Suppressor macrophage treated with lipopolysaccharide for 1 hour (primary cell): ENCODE results near the gene PPP4R2.

Experiments used
- DNase-seq, 3 donors: peaks; one replicate each; pipeline ENCODE4 v3.0.0-alpha.2; 2020 to 2022

The PPP4R2 gene, protein sequence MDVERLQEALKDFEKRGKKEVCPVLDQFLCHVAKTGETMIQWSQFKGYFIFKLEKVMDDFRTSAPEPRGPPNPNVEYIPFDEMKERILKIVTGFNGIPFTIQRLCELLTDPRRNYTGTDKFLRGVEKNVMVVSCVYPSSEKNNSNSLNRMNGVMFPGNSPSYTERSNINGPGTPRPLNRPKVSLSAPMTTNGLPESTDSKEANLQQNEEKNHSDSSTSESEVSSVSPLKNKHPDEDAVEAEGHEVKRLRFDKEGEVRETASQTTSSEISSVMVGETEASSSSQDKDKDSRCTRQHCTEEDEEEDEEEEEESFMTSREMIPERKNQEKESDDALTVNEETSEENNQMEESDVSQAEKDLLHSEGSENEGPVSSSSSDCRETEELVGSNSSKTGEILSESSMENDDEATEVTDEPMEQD

GRCh38 chr3:72996473-72997333, at the start of gene PPP4R2:
PPP4R2 (plus strand) TSS chr3:72996811; CDS start chr3:72997038, 227 bp downstream.
- DNase-seq: peak; percentile 95 to 98 (median 98)

DNA sequence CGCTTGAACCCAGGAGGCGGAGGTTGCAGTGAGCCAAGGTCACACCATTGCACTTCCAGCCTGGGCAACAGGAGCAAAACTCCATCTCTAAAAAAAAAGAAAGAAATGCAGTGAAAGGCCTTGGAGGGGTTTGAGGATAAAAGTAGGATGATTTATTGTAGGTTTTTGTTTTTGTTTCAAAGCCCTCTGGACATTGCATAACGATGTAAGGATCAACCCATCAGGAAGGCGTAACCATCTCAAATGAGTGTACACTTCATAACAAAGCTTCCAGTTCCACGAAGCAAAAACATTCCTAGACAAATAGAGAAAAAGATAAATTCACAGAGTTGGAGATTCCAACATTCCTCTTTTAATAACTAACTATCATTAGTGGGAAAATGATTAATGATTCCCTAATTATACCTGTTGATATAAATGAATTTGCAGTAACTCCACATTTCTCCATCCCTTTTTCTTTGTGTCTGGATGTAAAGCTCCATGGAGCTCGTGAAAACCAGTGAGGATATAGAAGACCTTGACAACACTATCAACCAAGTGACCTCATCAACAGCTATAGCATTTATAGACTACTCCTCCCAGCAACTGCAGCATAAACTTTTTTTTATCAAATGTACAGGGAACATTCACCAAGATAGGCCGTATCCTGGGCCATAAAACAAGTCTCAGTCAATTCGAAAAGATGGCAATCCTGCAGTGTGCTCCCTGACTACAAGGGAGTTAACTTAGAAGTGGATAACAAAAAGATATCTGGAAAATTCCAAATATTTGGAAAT, 48.7 kb upstream of the PPP4R2 start:
- DNase-seq: no peak

DNA sequence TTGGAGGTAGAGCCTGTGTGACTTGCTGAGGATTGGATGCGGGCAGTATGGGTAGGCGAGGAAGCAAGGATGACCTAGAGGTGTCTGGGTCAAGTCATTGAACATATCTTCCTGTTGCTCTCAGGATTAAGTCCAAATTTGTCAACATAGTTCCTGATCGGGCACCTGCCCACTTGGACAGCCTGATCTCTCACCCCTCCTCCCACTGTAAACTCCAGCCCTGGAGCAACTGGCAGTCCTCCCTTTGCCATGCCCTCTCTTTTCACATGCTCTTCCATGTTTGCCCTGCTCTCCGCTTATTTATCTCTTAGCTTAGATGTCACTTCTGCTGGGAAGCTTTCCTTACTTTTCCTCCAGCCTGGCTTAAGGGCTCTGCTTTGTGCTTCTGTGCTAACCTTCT, 47.6 kb upstream of the PPP4R2 start:
- DNase-seq: no peak

DNA sequence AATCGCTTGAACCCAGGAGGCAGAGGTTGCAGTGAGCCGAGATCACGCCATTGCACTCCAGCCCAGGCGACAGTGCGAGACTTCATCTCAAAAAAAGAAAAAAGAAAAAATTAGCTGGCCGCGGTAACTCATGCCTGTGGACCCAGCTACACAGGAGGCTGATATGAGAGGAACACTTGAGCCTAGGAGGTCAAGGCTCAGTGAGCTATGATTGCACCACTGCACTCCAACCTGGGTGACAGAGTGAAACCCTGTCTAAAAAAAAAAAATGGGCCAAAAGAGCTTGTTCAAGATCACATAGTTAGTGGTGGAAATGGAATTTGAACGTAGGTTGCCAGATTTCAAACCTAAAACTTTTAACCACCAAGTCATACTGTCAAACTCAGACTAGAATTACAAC, 46.2 kb upstream of the PPP4R2 start:
- DNase-seq: no peak

DNA sequence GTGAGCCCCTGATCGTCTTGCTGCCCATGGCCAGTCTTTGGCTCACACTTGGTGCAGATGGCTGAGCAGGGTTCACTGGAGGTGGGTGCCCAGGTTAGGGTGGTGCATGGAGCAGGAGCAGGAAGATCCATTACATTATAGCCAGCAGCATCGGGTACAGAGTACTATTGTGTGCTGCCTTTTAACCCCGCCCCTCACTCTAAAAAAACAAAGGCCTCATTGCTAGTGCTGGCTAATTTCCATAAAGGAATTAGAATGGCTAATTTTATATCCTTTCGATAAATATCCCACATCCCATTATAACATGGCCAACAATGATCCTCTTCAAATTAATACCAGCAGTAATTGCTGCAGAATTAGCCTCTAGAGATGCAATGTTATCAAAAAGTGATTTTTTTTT, 45.8 kb upstream of the PPP4R2 start:
- no peak for DNase-seq

- no peak for DNase-seq
Measured at GRCh38 chr3:72951259-72951722, 45.3 kb upstream of the PPP4R2 start.

DNA sequence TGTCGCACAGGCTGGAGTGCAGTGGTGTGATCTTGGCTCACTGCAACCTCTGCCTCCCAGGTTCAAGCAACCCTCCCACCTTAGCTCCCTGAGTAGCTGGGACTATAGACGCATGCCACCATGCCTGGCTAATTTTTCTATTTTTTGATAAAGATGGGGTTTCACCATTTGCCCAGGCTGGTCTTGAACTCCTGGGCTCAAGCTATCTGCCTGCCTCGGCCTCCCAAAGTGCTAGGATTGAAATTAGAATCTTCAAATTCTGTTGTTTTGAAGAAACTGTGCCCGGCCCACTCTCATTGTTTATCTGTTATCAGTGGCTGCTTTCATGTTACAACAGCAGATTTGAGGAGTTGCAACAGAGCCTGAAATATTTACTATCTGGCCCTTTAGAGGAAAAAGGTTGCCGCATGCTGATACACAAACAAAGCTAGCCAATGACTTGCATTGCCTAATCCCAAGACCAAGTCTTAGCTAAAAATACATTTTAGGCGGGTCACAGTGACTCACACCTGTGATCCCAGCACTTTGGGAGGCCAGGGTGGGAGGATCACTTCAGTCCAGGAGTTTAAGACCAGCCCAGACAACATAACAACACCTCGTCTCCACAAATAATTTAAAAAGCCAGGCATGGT, 43.2 kb upstream of the PPP4R2 start:
- no peak for DNase-seq

DNA sequence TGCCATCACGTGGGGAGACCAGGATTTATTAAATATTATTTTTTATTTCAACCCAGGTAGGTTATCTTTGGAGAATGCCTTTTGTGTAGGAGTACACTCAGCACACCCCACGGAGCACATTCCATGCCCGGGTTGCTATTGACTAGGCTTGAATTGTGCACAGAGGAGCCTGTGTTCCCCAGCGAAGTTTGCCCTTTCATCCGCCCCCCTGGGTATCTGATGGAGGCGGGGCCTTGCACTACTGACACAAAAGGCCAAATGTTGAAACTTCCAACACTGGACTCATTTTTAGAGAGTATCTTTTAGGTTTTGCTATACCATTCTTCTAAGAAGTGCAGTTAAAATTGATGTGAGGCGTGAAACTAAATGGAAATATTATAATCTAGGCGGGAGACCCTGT, 39.3 kb upstream of the PPP4R2 start:
- no peak for DNase-seq

GRCh38 chr3:72959336-72959735, 37.3 kb upstream of the PPP4R2 start:
- no peak for DNase-seq

GRCh38 chr3:72960812-72961518, 35.6 kb upstream of the PPP4R2 start:
- DNase-seq: peak; percentile 35 to 43 (median 40)

- no peak for DNase-seq
Measured at GRCh38 chr3:72961752-72962151, 34.9 kb upstream of the PPP4R2 start.

- DNase-seq: no peak
Measured at GRCh38 chr3:72962317-72962716, 34.3 kb upstream of the PPP4R2 start.

GRCh38 chr3:72964633-72965032, 32.0 kb upstream of the PPP4R2 start:
- no peak for DNase-seq

DNA sequence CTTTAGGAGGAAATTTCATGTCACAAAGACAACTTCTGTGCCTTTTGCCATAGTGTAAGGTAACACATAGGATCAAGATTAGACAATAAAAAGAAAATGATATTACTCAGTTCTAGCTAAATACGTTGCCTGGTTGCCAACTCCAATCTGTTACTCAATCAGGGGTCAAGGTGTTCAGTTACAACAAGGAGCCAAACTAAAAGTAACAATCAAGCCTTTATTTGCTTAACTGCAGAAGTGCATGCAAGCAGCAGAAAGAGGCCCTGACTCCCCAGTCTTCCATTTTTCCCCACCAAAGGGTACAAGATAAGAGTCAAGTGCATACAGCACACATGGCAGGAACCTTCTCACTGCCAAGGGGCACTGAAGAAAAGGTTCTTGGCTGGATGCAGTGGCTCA, 28.3 kb upstream of the PPP4R2 start:
- DNase-seq: no peak

DNA sequence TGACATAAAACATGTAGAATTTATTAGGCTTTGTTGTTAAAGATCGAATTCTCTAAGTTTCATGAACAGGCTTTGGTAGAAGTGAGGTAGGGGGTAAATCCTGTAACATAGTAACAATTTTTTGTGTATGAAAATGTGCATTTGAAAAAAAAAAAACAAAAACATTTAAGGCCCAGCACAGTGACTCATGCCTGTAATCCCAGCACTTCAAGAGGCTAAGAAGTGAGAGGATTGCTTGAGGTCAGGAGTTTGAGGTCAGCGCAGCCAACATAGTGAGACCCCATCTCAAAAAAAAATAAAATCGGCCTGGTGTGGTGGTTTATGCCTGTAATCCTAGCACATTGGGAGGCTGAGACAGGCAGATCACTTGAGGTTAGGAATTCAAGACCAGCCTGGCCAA, 26.8 kb upstream of the PPP4R2 start:
- no peak for DNase-seq

DNA sequence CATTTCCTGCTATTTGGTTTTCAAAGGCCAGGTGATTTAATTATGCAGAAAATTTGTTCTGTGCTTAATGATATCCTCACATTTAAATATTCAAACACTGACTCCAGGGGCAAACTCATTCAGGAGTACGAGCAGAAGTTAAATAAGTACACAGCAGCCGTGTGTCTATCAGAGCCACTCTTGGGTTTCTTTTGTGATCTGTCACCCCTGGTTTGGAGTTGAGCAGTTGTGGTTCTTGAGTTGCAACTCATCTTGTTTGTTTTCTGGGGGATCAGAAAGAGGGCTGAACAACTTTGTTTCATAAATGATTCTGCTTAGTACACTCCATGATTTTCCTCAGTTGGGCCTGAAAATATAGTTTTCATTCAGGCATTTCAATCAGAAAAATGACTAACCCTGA, 25.7 kb upstream of the PPP4R2 start:
- no peak for DNase-seq

DNA sequence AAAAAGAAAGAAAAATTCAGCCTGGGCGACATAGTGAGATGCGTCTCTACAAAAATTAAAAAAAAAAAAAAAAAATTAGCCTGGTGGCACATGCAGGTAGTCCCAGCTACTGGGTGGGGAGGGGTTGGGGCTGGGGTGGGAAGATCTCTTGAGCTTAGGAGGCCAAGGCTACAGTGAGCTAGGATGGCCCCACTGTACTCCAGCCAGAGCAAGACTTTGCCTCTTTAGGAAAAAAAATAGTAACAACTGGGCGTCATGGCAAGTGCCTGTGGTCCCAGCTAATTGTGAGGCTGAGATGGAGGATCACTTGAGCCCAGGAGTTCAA, 23.9 kb upstream of the PPP4R2 start:
- no peak for DNase-seq

DNA sequence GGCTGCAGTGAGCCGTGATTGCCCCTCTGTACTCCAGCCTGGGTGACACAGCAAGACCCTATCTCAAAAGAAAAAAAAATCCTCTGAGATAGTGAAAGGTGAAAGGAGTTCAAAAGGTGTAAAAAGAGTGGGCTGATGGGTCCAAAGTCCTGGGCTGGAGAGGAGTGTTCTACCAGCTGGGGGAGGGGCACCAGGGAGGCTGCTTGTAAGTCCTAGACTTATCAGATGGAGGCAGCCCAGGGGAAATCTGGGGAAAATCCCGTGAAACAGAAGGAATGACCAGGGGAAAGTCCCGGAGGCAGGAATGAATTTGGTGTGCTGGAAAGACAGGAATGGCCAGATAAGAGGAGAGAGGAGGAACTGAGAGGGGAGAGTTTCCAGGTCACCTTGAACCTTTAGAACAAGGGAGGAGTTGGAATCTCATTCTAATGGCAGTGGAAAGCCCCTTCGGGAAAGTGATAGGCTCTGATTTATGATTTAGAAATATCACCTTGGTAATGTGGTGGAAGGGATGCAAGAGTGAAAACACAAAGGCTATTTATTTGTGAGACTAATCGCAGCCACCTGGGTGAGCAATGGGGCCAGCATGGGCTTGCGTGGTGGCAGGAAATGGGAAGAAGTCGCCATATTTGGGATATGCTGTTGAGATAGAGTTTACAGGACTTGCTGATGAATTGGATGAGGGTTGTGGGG, 23.4 kb upstream of the PPP4R2 start:
- peak; percentile 89 to 93 (median 92) for DNase-seq

DNA sequence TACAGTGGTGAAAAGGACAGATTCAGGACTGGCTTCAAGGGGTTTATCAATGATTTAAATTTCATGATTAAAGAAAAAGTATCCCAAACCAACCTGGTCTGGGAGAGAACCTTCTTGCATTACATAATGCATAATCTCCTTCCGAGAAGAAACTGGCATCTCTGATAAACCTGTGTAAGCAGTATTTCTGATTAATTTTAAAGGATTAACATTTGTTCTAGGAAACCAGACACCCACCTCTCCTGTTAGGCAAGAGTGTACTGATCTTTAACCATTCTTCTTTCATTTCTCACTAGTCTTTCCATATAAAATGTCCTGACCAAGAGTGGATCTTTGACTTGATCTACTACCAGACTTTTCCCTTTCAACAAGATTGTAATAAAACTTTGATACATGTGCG, 22.8 kb upstream of the PPP4R2 start:
- no peak for DNase-seq

DNA sequence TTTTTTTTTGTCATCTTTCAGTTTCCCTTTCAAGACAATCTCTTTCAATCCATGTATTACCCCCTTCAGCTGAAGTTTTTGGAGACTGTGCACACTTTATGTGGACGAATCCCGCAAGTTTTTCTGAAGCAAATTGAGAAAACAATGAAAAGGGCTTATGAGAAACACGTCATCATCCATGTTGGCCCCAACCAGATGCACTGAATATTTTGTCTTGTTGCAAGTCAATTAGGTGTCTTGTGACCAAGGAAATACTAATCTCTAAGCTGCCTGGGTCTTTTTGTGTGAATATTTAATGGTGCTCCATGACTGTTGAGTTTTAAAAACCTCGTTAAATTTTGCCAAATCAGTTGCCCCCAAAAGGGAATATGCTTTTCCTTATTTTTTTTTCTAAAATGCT, 21.7 kb upstream of the PPP4R2 start:
- peak in 1 of 3 donors; percentile 50 for DNase-seq

GRCh38 chr3:72976281-72976741, 20.3 kb upstream of the PPP4R2 start:
- peak; percentile 67 to 97 (median 93) for DNase-seq
